ENCODE data around the gene CRADD. TPM values are rescaled to one million over a fixed set of nuclear protein-coding genes. Genes with fewer than 3 reads are reported as not detected.

Gene CRADD
- total and polyA plus RNA-seq, 10 of the 15 experiments (the other 5 are each of a cell fraction or from before 2014, with no cell fraction given): 7.6 to 15.5 (median 11.7) TPM

GRCh38 chr12:93663729-93664084 lies 13.5 kb upstream of the CRADD start (continued):
- TF ChIP-seq, protein P1, sequence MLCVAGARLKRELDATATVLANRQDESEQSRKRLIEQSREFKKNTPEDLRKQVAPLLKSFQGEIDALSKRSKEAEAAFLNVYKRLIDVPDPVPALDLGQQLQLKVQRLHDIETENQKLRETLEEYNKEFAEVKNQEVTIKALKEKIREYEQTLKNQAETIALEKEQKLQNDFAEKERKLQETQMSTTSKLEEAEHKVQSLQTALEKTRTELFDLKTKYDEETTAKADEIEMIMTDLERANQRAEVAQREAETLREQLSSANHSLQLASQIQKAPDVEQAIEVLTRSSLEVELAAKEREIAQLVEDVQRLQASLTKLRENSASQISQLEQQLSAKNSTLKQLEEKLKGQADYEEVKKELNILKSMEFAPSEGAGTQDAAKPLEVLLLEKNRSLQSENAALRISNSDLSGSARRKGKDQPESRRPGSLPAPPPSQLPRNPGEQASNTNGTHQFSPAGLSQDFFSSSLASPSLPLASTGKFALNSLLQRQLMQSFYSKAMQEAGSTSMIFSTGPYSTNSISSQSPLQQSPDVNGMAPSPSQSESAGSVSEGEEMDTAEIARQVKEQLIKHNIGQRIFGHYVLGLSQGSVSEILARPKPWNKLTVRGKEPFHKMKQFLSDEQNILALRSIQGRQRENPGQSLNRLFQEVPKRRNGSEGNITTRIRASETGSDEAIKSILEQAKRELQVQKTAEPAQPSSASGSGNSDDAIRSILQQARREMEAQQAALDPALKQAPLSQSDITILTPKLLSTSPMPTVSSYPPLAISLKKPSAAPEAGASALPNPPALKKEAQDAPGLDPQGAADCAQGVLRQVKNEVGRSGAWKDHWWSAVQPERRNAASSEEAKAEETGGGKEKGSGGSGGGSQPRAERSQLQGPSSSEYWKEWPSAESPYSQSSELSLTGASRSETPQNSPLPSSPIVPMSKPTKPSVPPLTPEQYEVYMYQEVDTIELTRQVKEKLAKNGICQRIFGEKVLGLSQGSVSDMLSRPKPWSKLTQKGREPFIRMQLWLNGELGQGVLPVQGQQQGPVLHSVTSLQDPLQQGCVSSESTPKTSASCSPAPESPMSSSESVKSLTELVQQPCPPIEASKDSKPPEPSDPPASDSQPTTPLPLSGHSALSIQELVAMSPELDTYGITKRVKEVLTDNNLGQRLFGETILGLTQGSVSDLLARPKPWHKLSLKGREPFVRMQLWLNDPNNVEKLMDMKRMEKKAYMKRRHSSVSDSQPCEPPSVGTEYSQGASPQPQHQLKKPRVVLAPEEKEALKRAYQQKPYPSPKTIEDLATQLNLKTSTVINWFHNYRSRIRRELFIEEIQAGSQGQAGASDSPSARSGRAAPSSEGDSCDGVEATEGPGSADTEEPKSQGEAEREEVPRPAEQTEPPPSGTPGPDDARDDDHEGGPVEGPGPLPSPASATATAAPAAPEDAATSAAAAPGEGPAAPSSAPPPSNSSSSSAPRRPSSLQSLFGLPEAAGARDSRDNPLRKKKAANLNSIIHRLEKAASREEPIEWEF (IDR thresholded peaks at IDR 0.05; ENCODE audit: insufficient replicate concordance, low read depth, low read length): no peak
- TF ChIP-seq SMARCA5 (IDR thresholded peaks at IDR 0.05) (no peak), GABPA (IDR thresholded peaks at IDR 0.05; ENCODE audit: low read depth) (no peak), RCOR1 (conservative IDR thresholded peaks at IDR 0.05; ENCODE audit: low read depth, low read length) (no peak), SREBF1 (IDR thresholded peaks at IDR 0.05; ENCODE audit: low read length) (no peak), SREBF2 (IDR thresholded peaks at IDR 0.05; ENCODE audit: low read length) (no peak), NFXL1 (IDR thresholded peaks at IDR 0.05; ENCODE audit: borderline replicate concordance) (no peak), TAF1 (IDR thresholded peaks at IDR 0.05; ENCODE audit: borderline replicate concordance, low read depth, low read length) (no peak), ZNF622 (IDR thresholded peaks at IDR 0.05) (no peak), SMAD1 (IDR thresholded peaks at IDR 0.05; ENCODE audit: low read depth, partially characterized antibody) (no peak), ZNF592 (IDR thresholded peaks at IDR 0.05) (no peak), POU2F2 (IDR thresholded peaks at IDR 0.05; ENCODE audit: borderline replicate concordance, low read depth, low read length) (no peak), LARP7 (IDR thresholded peaks at IDR 0.05) (no peak)
- TF ChIP-seq, protein P2, sequence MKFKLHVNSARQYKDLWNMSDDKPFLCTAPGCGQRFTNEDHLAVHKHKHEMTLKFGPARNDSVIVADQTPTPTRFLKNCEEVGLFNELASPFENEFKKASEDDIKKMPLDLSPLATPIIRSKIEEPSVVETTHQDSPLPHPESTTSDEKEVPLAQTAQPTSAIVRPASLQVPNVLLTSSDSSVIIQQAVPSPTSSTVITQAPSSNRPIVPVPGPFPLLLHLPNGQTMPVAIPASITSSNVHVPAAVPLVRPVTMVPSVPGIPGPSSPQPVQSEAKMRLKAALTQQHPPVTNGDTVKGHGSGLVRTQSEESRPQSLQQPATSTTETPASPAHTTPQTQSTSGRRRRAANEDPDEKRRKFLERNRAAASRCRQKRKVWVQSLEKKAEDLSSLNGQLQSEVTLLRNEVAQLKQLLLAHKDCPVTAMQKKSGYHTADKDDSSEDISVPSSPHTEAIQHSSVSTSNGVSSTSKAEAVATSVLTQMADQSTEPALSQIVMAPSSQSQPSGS (IDR thresholded peaks at IDR 0.05; ENCODE audit: low read length): no peak
- TF ChIP-seq, protein P3, sequence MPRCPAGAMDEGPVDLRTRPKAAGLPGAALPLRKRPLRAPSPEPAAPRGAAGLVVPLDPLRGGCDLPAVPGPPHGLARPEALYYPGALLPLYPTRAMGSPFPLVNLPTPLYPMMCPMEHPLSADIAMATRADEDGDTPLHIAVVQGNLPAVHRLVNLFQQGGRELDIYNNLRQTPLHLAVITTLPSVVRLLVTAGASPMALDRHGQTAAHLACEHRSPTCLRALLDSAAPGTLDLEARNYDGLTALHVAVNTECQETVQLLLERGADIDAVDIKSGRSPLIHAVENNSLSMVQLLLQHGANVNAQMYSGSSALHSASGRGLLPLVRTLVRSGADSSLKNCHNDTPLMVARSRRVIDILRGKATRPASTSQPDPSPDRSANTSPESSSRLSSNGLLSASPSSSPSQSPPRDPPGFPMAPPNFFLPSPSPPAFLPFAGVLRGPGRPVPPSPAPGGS (IDR thresholded peaks at IDR 0.05; ENCODE audit: borderline replicate concordance, insufficient read depth, low read depth, low read length, poor library complexity, severe bottlenecking): no peak

Data from GM12878 (cell line).